ENCODE data around the gene IL24.

IL24 gene

GRCh38 chr1:206953126-206953525, 55.9 kb downstream of the IL24 start:
- DNase-seq (ENCODE audit: low read depth in 2 of 2), result no peak

GRCh38 chr1:206953626-206954025, 56.4 kb downstream of the IL24 start:
- no peak for DNase-seq (ENCODE audit: low read depth in 2 of 2)

Measured in stimulated activated CD8-positive, alpha-beta memory T cell treated with anti-CD3 and anti-CD28 coated beads, Interleukin-15, amount 100 ng/mL, for 48 hours (primary cell).